Inflammatory macrophage (primary cell): Measurements from ENCODE around the gene RPL39L.

Experiments used
- DNase-seq, 2 donors: peaks; one replicate each; pipeline ENCODE4 v3.0.0-alpha.2; 2020 to 2022

RPL39L gene

GRCh38 chr3:187136936-187137335 lies 2.4 kb downstream of the RPL39L start:
- peak; percentile 26 to 49 for DNase-seq

GRCh38 chr3:187136337-187136736 lies 3.0 kb downstream of the RPL39L start:
- DNase-seq: no peak

- DNase-seq: peak in 1 of 2 donors; percentile 8
These were observed 4.1 kb downstream of the RPL39L start for GRCh38 chr3:187135172-187135690.

GRCh38 chr3:187133181-187133580 lies 6.1 kb downstream of the RPL39L start:
- DNase-seq: peak; percentile 7 to 17

GRCh38 chr3:187132666-187133065 lies 6.6 kb downstream of the RPL39L start:
- no peak for DNase-seq

- no peak for DNase-seq
These were observed 7.3 kb downstream of the RPL39L start for GRCh38 chr3:187131981-187132380.

GRCh38 chr3:187130346-187131066 lies 8.8 kb downstream of the RPL39L start:
- peak; percentile 55 to 72 for DNase-seq

GRCh38 chr3:187125319-187126031 lies 13.8 kb downstream of the RPL39L start:
- no peak for DNase-seq

GRCh38 chr3:187122261-187122660 lies 17.0 kb downstream of the RPL39L start:
- no peak for DNase-seq

- DNase-seq: no peak
These were observed 19.0 kb downstream of the RPL39L start for GRCh38 chr3:187120326-187120725.

GRCh38 chr3:187114511-187114910 lies 24.8 kb downstream of the RPL39L start:
- DNase-seq: no peak

GRCh38 chr3:187112934-187113793 lies 26.1 kb downstream of the RPL39L start:
- peak; percentile 4 to 45 for DNase-seq

- no peak for DNase-seq
These were observed 29.1 kb downstream of the RPL39L start for GRCh38 chr3:187110156-187110555.

GRCh38 chr3:187107989-187108388 lies 31.3 kb downstream of the RPL39L start:
- DNase-seq: no peak

- DNase-seq: no peak
These were observed 33.6 kb downstream of the RPL39L start for GRCh38 chr3:187105700-187106099.

- no peak for DNase-seq
These were observed 34.4 kb downstream of the RPL39L start for GRCh38 chr3:187104933-187105332.

GRCh38 chr3:187104342-187104741 lies 35.0 kb downstream of the RPL39L start:
- DNase-seq: no peak

- no peak for DNase-seq
These were observed 36.0 kb downstream of the RPL39L start for GRCh38 chr3:187103251-187103650.

GRCh38 chr3:187102073-187102634 lies 37.1 kb downstream of the RPL39L start:
- no peak for DNase-seq

GRCh38 chr3:187101184-187102072 lies 37.9 kb downstream of the RPL39L start:
- DNase-seq: peak; percentile 14 to 41

- DNase-seq: peak in 1 of 2 donors; percentile 33
These were observed 40.3 kb downstream of the RPL39L start for GRCh38 chr3:187098923-187099512.
